ENCODE measurements around the gene CHD6. TPM values are rescaled to one million over a fixed set of nuclear protein-coding genes. Genes with fewer than 3 reads are reported as not detected.

CHD6 gene
- total and polyA plus RNA-seq, 4 donors: 3.3 to 23.4 (median 18.2) TPM

DNA sequence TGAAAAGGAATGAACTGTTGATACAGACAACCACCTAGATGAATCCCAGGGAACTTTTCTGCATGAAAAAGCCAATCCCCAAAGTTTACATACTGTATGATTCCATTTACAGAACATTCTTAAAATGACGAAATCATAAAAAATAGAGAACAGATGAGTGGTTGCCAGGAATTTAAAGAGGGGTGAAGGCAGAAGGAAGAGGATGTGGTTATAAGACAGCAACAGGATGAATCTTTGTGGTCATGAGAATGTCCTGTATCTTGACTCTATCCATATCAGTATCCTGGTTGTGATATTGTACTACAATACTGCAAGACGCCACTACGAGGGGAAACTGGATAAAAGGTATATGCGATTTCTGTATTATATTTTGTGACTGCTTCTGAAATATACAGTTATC is 181.5 kb downstream of the CHD6 start (continued):
- TF ChIP-seq, protein P1, sequence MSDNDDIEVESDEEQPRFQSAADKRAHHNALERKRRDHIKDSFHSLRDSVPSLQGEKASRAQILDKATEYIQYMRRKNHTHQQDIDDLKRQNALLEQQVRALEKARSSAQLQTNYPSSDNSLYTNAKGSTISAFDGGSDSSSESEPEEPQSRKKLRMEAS (IDR thresholded peaks at IDR 0.05): no peak

DNA sequence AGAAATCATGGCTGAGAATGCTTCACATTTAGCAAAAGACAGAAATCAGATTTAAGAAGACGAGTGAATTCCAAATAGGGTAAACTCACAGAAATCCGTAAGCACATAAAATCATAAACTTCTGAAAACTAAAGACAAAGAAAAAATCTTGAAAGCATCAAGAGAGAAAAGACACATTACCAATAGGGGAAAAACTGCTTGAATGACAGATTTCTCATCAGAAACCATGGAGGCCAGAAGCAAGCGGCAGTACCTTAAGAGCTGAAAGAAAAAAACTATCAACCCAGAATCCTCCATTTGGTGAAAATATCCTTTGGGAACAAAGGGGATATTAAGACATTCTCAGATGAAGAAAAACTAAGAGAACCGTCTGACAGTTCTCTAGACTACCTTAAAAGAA is 185.0 kb downstream of the CHD6 start:
- no peak overlapping the region for H3K9ac ChIP-seq (ENCODE audit: low read depth in 1 of 2, low read length in 2 of 2)
- H3K4me1 ChIP-seq (ENCODE audit: control insufficient read depth in 4 of 4, insufficient read depth in 4 of 4, low read length in 3 of 4): no peaks in the 10 kb centered on the region
- no peak for TF ChIP-seq FOXA1 (IDR thresholded peaks at IDR 0.05)
- no peak for TF ChIP-seq RAD21 (IDR thresholded peaks at IDR 0.05)
- WGBS: 97% methylated on average over 4 of the region's 4 CpGs
- no peaks in the 10 kb centered on the region for H3K9me3 ChIP-seq (ENCODE audit: control insufficient read depth in 4 of 4, low read length in 3 of 4)
- no peak overlapping the region for H3K27ac ChIP-seq (ENCODE audit: low read depth in 1 of 2, low read length in 2 of 2)
- peaks cover 3 to 36% (median 22%) of the 10 kb centered on the region in 4 donors for H3K36me3 ChIP-seq (ENCODE audit: control insufficient read depth in 4 of 4, insufficient read depth in 3 of 4, low read depth in 1 of 4, low read length in 3 of 4)
- no peak for DNase-seq (ENCODE audit: low spot score)
- H3K4me3 ChIP-seq (ENCODE audit: low read depth in 1 of 3, low read length in 3 of 3): no peak overlapping the region
- no peaks in the 10 kb centered on the region for H3K27me3 ChIP-seq (ENCODE audit: control insufficient read depth in 4 of 4, insufficient read depth in 4 of 4, low read length in 3 of 4)

DNA sequence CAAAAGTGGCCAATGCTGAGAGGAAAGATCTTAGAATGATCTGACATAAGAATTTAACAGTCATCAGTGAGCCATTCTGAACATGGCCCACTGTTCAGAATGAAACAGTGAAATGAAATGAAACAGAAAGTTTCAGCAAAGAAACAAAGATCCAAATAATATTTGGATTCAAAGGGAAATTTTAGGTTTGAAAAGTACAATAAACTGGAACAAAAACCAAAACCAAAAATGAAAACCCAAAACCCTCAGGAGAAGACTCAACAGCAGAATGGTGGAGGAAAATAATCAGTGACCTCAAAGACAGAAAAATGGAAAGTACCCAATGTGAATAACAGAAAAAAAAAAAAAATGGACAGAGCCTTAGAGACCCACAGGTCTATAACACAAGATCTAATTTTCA is 185.4 kb downstream of the CHD6 start:
- H3K9me3 ChIP-seq (ENCODE audit: control insufficient read depth in 4 of 4, low read length in 3 of 4): no peaks in the 10 kb centered on the region
- H3K27ac ChIP-seq (ENCODE audit: low read depth in 1 of 2, low read length in 2 of 2): no peak overlapping the region
- H3K4me3 ChIP-seq (ENCODE audit: low read depth in 1 of 3, low read length in 3 of 3): no peak overlapping the region
- no peak for TF ChIP-seq RAD21 (IDR thresholded peaks at IDR 0.05)
- TF ChIP-seq SP1 (IDR thresholded peaks at IDR 0.05): no peak
- TF ChIP-seq RXRA (IDR thresholded peaks at IDR 0.05): no peak
- TF ChIP-seq, protein P1 (IDR thresholded peaks at IDR 0.05): no peak
- TF ChIP-seq, protein P2, sequence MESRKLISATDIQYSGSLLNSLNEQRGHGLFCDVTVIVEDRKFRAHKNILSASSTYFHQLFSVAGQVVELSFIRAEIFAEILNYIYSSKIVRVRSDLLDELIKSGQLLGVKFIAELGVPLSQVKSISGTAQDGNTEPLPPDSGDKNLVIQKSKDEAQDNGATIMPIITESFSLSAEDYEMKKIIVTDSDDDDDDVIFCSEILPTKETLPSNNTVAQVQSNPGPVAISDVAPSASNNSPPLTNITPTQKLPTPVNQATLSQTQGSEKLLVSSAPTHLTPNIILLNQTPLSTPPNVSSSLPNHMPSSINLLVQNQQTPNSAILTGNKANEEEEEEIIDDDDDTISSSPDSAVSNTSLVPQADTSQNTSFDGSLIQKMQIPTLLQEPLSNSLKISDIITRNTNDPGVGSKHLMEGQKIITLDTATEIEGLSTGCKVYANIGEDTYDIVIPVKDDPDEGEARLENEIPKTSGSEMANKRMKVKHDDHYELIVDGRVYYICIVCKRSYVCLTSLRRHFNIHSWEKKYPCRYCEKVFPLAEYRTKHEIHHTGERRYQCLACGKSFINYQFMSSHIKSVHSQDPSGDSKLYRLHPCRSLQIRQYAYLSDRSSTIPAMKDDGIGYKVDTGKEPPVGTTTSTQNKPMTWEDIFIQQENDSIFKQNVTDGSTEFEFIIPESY (IDR thresholded peaks at IDR 0.05): no peak
- no peak for TF ChIP-seq YY1 (IDR thresholded peaks at IDR 0.05)
- TF ChIP-seq FOXA1 (IDR thresholded peaks at IDR 0.05): no peak
- TF ChIP-seq, protein P3, sequence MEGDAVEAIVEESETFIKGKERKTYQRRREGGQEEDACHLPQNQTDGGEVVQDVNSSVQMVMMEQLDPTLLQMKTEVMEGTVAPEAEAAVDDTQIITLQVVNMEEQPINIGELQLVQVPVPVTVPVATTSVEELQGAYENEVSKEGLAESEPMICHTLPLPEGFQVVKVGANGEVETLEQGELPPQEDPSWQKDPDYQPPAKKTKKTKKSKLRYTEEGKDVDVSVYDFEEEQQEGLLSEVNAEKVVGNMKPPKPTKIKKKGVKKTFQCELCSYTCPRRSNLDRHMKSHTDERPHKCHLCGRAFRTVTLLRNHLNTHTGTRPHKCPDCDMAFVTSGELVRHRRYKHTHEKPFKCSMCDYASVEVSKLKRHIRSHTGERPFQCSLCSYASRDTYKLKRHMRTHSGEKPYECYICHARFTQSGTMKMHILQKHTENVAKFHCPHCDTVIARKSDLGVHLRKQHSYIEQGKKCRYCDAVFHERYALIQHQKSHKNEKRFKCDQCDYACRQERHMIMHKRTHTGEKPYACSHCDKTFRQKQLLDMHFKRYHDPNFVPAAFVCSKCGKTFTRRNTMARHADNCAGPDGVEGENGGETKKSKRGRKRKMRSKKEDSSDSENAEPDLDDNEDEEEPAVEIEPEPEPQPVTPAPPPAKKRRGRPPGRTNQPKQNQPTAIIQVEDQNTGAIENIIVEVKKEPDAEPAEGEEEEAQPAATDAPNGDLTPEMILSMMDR (IDR thresholded peaks at IDR 0.05; ENCODE audit: low read depth, low read length, missing input control): no peak
- TF ChIP-seq, protein P4, sequence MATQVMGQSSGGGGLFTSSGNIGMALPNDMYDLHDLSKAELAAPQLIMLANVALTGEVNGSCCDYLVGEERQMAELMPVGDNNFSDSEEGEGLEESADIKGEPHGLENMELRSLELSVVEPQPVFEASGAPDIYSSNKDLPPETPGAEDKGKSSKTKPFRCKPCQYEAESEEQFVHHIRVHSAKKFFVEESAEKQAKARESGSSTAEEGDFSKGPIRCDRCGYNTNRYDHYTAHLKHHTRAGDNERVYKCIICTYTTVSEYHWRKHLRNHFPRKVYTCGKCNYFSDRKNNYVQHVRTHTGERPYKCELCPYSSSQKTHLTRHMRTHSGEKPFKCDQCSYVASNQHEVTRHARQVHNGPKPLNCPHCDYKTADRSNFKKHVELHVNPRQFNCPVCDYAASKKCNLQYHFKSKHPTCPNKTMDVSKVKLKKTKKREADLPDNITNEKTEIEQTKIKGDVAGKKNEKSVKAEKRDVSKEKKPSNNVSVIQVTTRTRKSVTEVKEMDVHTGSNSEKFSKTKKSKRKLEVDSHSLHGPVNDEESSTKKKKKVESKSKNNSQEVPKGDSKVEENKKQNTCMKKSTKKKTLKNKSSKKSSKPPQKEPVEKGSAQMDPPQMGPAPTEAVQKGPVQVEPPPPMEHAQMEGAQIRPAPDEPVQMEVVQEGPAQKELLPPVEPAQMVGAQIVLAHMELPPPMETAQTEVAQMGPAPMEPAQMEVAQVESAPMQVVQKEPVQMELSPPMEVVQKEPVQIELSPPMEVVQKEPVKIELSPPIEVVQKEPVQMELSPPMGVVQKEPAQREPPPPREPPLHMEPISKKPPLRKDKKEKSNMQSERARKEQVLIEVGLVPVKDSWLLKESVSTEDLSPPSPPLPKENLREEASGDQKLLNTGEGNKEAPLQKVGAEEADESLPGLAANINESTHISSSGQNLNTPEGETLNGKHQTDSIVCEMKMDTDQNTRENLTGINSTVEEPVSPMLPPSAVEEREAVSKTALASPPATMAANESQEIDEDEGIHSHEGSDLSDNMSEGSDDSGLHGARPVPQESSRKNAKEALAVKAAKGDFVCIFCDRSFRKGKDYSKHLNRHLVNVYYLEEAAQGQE (IDR thresholded peaks at IDR 0.05): no peak
- TF ChIP-seq TAF1 (conservative IDR thresholded peaks at IDR 0.05): no peak
- no peak for DNase-seq (ENCODE audit: low spot score)
- H3K36me3 ChIP-seq (ENCODE audit: control insufficient read depth in 4 of 4, insufficient read depth in 3 of 4, low read depth in 1 of 4, low read length in 3 of 4): peaks cover 3 to 35% (median 26%) of the 10 kb centered on the region in 4 donors
- H3K27me3 ChIP-seq (ENCODE audit: control insufficient read depth in 4 of 4, insufficient read depth in 4 of 4, low read length in 3 of 4): no peaks in the 10 kb centered on the region
- H3K9ac ChIP-seq (ENCODE audit: low read depth in 1 of 2, low read length in 2 of 2): no peak overlapping the region
- no peaks in the 10 kb centered on the region for H3K4me1 ChIP-seq (ENCODE audit: control insufficient read depth in 4 of 4, insufficient read depth in 4 of 4, low read length in 3 of 4)

All from liver (tissue), 9 donors.